ENCODE data around the gene A2M. TPM values are rescaled to one million over a fixed set of nuclear protein-coding genes. Genes with fewer than 3 reads are reported as not detected.

A2M gene
- total RNA-seq, 4 donors from 2014 or later: 14.7 to 467 (median 92.4) TPM

Other genes starting within 250 kb of the A2M start
- gene PHC1, start 201.4 kb downstream of the A2M start, total RNA-seq: 10 to 100 TPM; 10.1 to 21.7 (median 18.6) TPM
- gene M6PR, start 166.3 kb downstream of the A2M start, total RNA-seq: 100 to 1,000 TPM in 2 of 4 donors, 10 to 100 TPM in 2; 60.1 to 120 (median 108) TPM
- 1 to 10 TPM in 1 of 4 donors, under 1 TPM in 3; 0.48 to 2.7 (median 0.75) TPM for gene KLRG1, start 126.4 kb downstream of the A2M start, total RNA-seq
- not detected for gene PZP, start 92.5 kb upstream of the A2M start, total RNA-seq